Lower leg skin (tissue), 4 donors: ENCODE data around the gene UCP3. TPM values are rescaled to one million over a fixed set of nuclear protein-coding genes. Genes with fewer than 3 reads are reported as not detected.

ENCODE experiments used
- DNase-seq, 2 donors: peaks; one replicate each; pipeline ENCODE4 v3.0.0-alpha.2; 2019; ENCODE audit warnings: low spot score in 2 of 2
- H3K4me3 ChIP-seq: fragments of 200-600 bp; sonication (generic); 2 replicates; pipeline ENCODE4 v1.5.1; 2017; ENCODE audit warnings: mild to moderate bottlenecking, low read depth; ENCODE audit not compliant: poor library complexity, severe bottlenecking
- CTCF ChIP-seq, 3 donors: fragments of 450-650 bp; IDR thresholded peaks; one replicate each; pipeline ENCODE4 v1.5.1; 2016; ENCODE audit warnings: antibody characterized with exemption in 3 of 3, mild to moderate bottlenecking in 3 of 3, moderate library complexity in 2 of 3
- POLR2A ChIP-seq, 2 donors: fragments of 450-650 bp; IDR thresholded peaks; one replicate each; pipeline ENCODE4 v1.6.1; 2016 to 2017; ENCODE audit warnings: antibody characterized with exemption in 2 of 2, mild to moderate bottlenecking in 1 of 2, moderate library complexity in 1 of 2
- WGBS, 2 donors: methylation state at CpG; one replicate each; pipeline ENCODE4 v1.1.5; 2018; 5-methylcytosine and 5-hydroxymethylcytosine counted together
- intact Hi-C: fragments of 100-400 bp; cut with DNase I; formaldehyde crosslinking; loops from one replicate; pipeline ENCODE4 v1.15.0; 2023; ENCODE audit warnings: low total_unique reads
- total RNA-seq, 4 donors: library from RNA; depleted of rRNA; stranded (reverse); fragments of >200 nt; gene quantifications; one replicate each; pipeline ENCODE4 v1.1.0, GENCODE V29; 2016

UCP3 gene
- total RNA-seq = 1 to 10 TPM in 3 of 4 donors, under 1 TPM in 1; 0.68 to 6.4 (median 3.6) TPM

GRCh38 chr11:74008373-74009229 lies at the start of gene UCP3:
Gene UCP3, minus strand, starts transcription at chr11:74009085. Its CDS starts 2,043 bp downstream, at chr11:74007042.
- DNase-seq = peak in 1 of 2 donors; percentile 54
- no peak for TF ChIP-seq POLR2A (IDR thresholded peaks at IDR 0.05)
- TF ChIP-seq CTCF (IDR thresholded peaks at IDR 0.05) = no peak
- H3K4me3 ChIP-seq = no peak within 1 kb of the TSS
- intact Hi-C loops = no loop called here
- 69 to 70% methylated on average over 9 of the region's 9 CpGs for WGBS, 2 donors

GRCh38 chr11:74057249-74058151 lies 48.6 kb upstream of the UCP3 start:
- intact Hi-C loops = no loop called here
- H3K4me3 ChIP-seq = no peak overlapping the region
- WGBS, 2 donors = 89 to 90% methylated on average over 8 of the region's 8 CpGs
- TF ChIP-seq POLR2A (IDR thresholded peaks at IDR 0.05) (no peak), CTCF (IDR thresholded peaks at IDR 0.05) (no peak)
- no peak for DNase-seq

- TF ChIP-seq CTCF (IDR thresholded peaks at IDR 0.05) (no peak), POLR2A (IDR thresholded peaks at IDR 0.05) (no peak)
- no peak for DNase-seq
- intact Hi-C loops = no loop called here
- H3K4me3 ChIP-seq = no peak overlapping the region
Observed at GRCh38 chr11:74055938-74056337, 47.1 kb upstream of the UCP3 start.

GRCh38 chr11:74050465-74050864 lies 41.6 kb upstream of the UCP3 start:
- H3K4me3 ChIP-seq = no peak overlapping the region
- intact Hi-C loops = no loop called here

GRCh38 chr11:74048993-74049392 lies 40.1 kb upstream of the UCP3 start:
- intact Hi-C loops = no loop called here
- 86 to 93% methylated on average over 5 of the region's 5 CpGs for WGBS, 2 donors

More at GRCh38 chr11:74050465-74050864, 41.6 kb upstream of the UCP3 start:
- TF ChIP-seq CTCF (IDR thresholded peaks at IDR 0.05) = no peak
- no peak for TF ChIP-seq POLR2A (IDR thresholded peaks at IDR 0.05)
- 93 to 94% methylated on average over 3 of the region's 3 CpGs for WGBS, 2 donors
- DNase-seq = no peak

More at GRCh38 chr11:74048993-74049392, 40.1 kb upstream of the UCP3 start:
- TF ChIP-seq POLR2A (IDR thresholded peaks at IDR 0.05) = no peak
- no peak for TF ChIP-seq CTCF (IDR thresholded peaks at IDR 0.05)
- no peak for DNase-seq
- H3K4me3 ChIP-seq = no peak overlapping the region
